Mammary epithelial cell (primary cell): Measurements from ENCODE around the gene AGPAT4.

Source experiments
- CTCF ChIP-seq, 2 donors: IDR thresholded peaks in 1 of 2; conservative IDR thresholded peaks in 1 of 2; 2 replicates each; pipeline ENCODE4 v1.5.1; 2011 to 2012; ENCODE audit warnings: inconsistent platforms in 2 of 2, low read length in 2 of 2, mild to moderate bottlenecking in 2 of 2, control low read depth in 1 of 2, low read depth in 1 of 2; ENCODE audit not compliant: insufficient read depth in 1 of 2; ENCODE audit errors: extremely low read depth in 1 of 2
- EZH2 ChIP-seq: IDR thresholded peaks from 2 replicates; pipeline ENCODE4 v1.6.1; 2012; ENCODE audit warnings: low read length, inconsistent platforms, borderline replicate concordance

GRCh38 chr6:161228096-161228495 is 45.8 kb downstream of the AGPAT4 start:
- TF ChIP-seq CTCF (conservative IDR thresholded peaks at IDR 0.05 in 1 of 2, IDR thresholded peaks at IDR 0.05 in 1 of 2; ENCODE audit: extremely low read depth in 1 of 2, insufficient read depth in 1 of 2, low read depth in 1 of 2, low read length in 2 of 2) (no peak), EZH2 (no peak)
